Endothelial cell of umbilical vein (primary cell): ENCODE data around the gene EIF2B5. TPM values are rescaled to one million over a fixed set of nuclear protein-coding genes. Genes with fewer than 3 reads are reported as not detected.

ENCODE experiments used
- BruUV-seq: library from RNA; stranded (reverse); fragments of 400-500 nt; replicated peaks from 2 replicates; lab custom pipeline; 2021; lab: Mats Ljungman, UMichigan
- CTCF ChIA-PET: fragments of 300-600, 350-600 bp; sonication (Branson Sonifier 250); formaldehyde crosslinking; loops from one replicate; lab custom pipeline; 2021; ENCODE audit warnings: antibody characterized with exemption, inconsistent platforms; lab: Charles Lee
- POLR2A ChIA-PET: fragments of 300-600, 350-600 bp; sonication (Branson Sonifier 250); formaldehyde crosslinking; loops from one replicate; lab custom pipeline; 2021; ENCODE audit warnings: antibody characterized with exemption, inconsistent platforms; lab: Charles Lee
- DNase-seq: peaks from one replicate; pipeline ENCODE4 v3.0.0-alpha.2; 2011; ENCODE audit warnings: low read depth, low spot score
- FAIRE-seq: peaks from 2 replicates; lab custom pipeline; 2011; peaks lifted over from hg19 to GRCh38; lab: Jason Lieb, UNC
- H2AFZ ChIP-seq: 2 replicates; pipeline ENCODE4 v1.6.0; 2012; ENCODE audit warnings: low read depth, low read length, control low read depth, inconsistent platforms
- H3K27ac ChIP-seq: 2 replicates; pipeline ENCODE4 v1.5.1; 2011; ENCODE audit warnings: low read depth, mild to moderate bottlenecking, control low read depth, low read length, moderate library complexity; ENCODE audit not compliant: insufficient read depth
- H3K27me3 ChIP-seq, 2 experiments: 2 replicates each; pipeline versions ENCODE4 v1.6.0 to v1.6.1; 2011; ENCODE audit warnings: low read length in 2 of 2, mixed read lengths in 1 of 2; ENCODE audit not compliant: control insufficient read depth in 2 of 2, insufficient read depth in 2 of 2
- H3K36me3 ChIP-seq, 2 experiments: 2 replicates in 1 of 2; 3 replicates in 1 of 2; pipeline ENCODE4 v1.5.1; 2011; ENCODE audit warnings: low read length in 2 of 2, mild to moderate bottlenecking in 1 of 2, moderate library complexity in 1 of 2; ENCODE audit not compliant: control insufficient read depth in 2 of 2, insufficient read depth in 2 of 2; ENCODE audit errors: extremely low read depth in 1 of 2
- H3K4me1 ChIP-seq: 3 replicates; pipeline ENCODE4 v1.5.1; 2011; ENCODE audit warnings: mild to moderate bottlenecking, low read length; ENCODE audit not compliant: control insufficient read depth, insufficient read depth; ENCODE audit errors: extremely low read depth
- H3K4me2 ChIP-seq: 2 replicates; pipeline ENCODE4 v1.6.1; 2011; ENCODE audit warnings: low read length, control low read depth, mixed read lengths; ENCODE audit not compliant: insufficient read depth
- H3K4me3 ChIP-seq, 3 experiments: fragments of 200-600 bp in 1 of 3; sonication (generic), shearing (Covaris generic) in 1 of 3; replicated peaks in 1 of 3; 2 replicates each; pipeline ENCODE4 v1.5.1; 2011 to 2016; ENCODE audit warnings: control low read depth in 3 of 3, low read length in 3 of 3, mild to moderate bottlenecking in 2 of 3, inconsistent platforms in 1 of 3, low read depth in 1 of 3, moderate library complexity in 1 of 3; ENCODE audit not compliant: insufficient read depth in 1 of 3
- H3K79me2 ChIP-seq: 2 replicates; pipeline ENCODE4 v1.6.0; 2012; ENCODE audit warnings: low read length, inconsistent platforms; ENCODE audit not compliant: control insufficient read depth, insufficient read depth
- H3K9ac ChIP-seq: replicated peaks from 2 replicates; pipeline ENCODE3; 2011; ENCODE audit warnings: low read length, control low read depth; ENCODE audit not compliant: insufficient read depth; ENCODE audit errors: extremely low read depth
- H3K9me1 ChIP-seq: replicated peaks from 3 replicates; pipeline ENCODE4 v1.6.0; 2011; ENCODE audit warnings: mild to moderate bottlenecking, low read length; ENCODE audit not compliant: control insufficient read depth, insufficient read depth; ENCODE audit errors: extremely low read depth
- H3K9me3 ChIP-seq: replicated peaks from 2 replicates; pipeline ENCODE4 v1.5.1; 2012; ENCODE audit warnings: low read length, inconsistent platforms; ENCODE audit not compliant: control insufficient read depth, insufficient read depth
- H4K20me1 ChIP-seq: replicated peaks from 2 replicates; pipeline ENCODE3; 2011; ENCODE audit warnings: mild to moderate bottlenecking, low read length; ENCODE audit not compliant: control insufficient read depth, insufficient read depth; ENCODE audit errors: extremely low read depth
- EZH2 ChIP-seq: IDR thresholded peaks from 2 replicates; pipeline ENCODE4 v1.6.1; 2012; ENCODE audit warnings: borderline replicate concordance, low read depth, mild to moderate bottlenecking, moderate library complexity, low read length, inconsistent platforms; ENCODE audit not compliant: severe bottlenecking
- FOS ChIP-seq: IDR thresholded peaks from 2 replicates; pipeline ENCODE4 v1.6.1; 2011; ENCODE audit warnings: mild to moderate bottlenecking, low read length, moderate library complexity, borderline replicate concordance; ENCODE audit not compliant: insufficient read depth
- GATA2 ChIP-seq: IDR thresholded peaks from 2 replicates; pipeline ENCODE4 v1.7.0; 2011; ENCODE audit warnings: low read depth, mild to moderate bottlenecking, moderate library complexity, mixed read lengths, low read length; ENCODE audit not compliant: insufficient read length, insufficient read depth
- JUN ChIP-seq: IDR thresholded peaks from 2 replicates; pipeline ENCODE4 v1.6.1; 2011; ENCODE audit warnings: borderline replicate concordance, low read depth; ENCODE audit not compliant: insufficient read length, insufficient read depth
- MYC ChIP-seq: IDR thresholded peaks from one replicate; pipeline ENCODE4 v1.6.1; 2011; ENCODE audit warnings: mild to moderate bottlenecking, low read depth, low read length
- POLR2A ChIP-seq: IDR thresholded peaks from 2 replicates; pipeline ENCODE4 v1.6.1; 2012; ENCODE audit warnings: low read depth, mild to moderate bottlenecking, control low read depth, low read length
- POLR2AphosphoS5 ChIP-seq: IDR thresholded peaks from 2 replicates; pipeline ENCODE4 v1.6.1; 2012; ENCODE audit warnings: low read depth, mild to moderate bottlenecking, control low read depth, low read length, moderate library complexity; ENCODE audit not compliant: insufficient read depth
- dilution Hi-C: fragments of 300-500 bp; cut with MboI; formaldehyde crosslinking; loops from one replicate; pipeline ENCODE4 v1.15.0; 2019; ENCODE audit warnings: low sequenced_read_pairs; ENCODE audit not compliant: extremely low pct_ligation_motif_present
- intact Hi-C: fragments of 100-400 bp; cut with micrococcal nuclease; formaldehyde crosslinking; loops from one replicate; pipeline ENCODE4 v1.10.0; 2022
- polyA plus RNA-seq, 4 experiments: library from polyadenylated mRNA; depleted of rRNA in 3 of 4; stranded (reverse) in 3 of 4; unstranded in 1 of 4; fragments of >200 nt; gene quantifications; 2 replicates each; pipeline versions ENCODE4 v1.2.1 to v1.2.3, GENCODE V29; 2011 to 2012; ENCODE audit warnings: missing spikeins in 1 of 4
- total RNA-seq: library from RNA; stranded (reverse); gene quantifications from 2 replicates; pipeline ENCODE4 v1.2.3, GENCODE V29; 2021
- TF ChIP-seq, protein P1 (sequence below): IDR thresholded peaks from 2 replicates; pipeline ENCODE4 v1.6.1; 2011; ENCODE audit not compliant: insufficient read depth, insufficient read length
- TF ChIP-seq, protein P2 (sequence below), 2 donors: IDR thresholded peaks; 1 replicate in 1 of 2; 2 replicates in 1 of 2; pipeline ENCODE4 v1.5.1; 2011; ENCODE audit warnings: low read length in 2 of 2, mild to moderate bottlenecking in 2 of 2, moderate library complexity in 2 of 2, control low read depth in 1 of 2, inconsistent platforms in 1 of 2, low read depth in 1 of 2; ENCODE audit not compliant: insufficient read depth in 1 of 2; ENCODE audit errors: extremely low read depth in 1 of 2

The EIF2B5 gene
- total and polyA plus RNA-seq, 2 donors (not counting 3 experiments of a cell fraction or from before 2014, with no cell fraction given): 42.7 to 44.7 TPM

DNA sequence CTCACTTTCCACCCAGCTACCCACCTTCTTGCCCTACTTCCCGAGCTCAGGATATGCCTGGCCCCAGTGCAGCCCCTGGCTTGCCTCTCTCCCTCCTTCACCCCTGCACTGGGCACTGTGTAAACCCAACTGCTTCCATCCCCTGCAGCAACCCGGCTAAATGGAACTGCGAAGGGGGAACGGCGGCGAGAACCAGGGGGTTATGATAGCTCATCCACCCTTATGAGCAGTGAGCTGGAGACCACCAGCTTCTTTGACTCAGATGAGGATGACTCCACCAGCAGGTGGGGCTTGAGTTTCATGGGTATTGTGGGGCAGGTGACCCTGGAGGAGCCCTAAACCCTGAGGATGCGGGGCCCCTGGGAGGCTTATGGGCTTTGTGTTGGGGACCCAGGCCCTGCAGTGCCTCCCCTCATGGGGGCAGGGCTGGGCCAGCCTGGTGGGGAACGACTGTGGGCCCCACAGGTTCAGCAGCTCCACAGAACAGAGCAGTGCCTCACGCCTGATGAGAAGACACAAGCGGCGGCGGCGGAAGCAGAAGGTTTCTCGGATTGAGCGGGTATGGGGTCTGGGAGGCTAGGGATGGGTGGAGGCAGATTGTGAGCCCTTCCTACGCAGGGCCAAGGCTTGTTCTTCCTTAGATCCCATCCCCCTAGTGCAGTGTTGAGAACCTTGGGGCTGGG lies 29.6 kb downstream of the EIF2B5 start:
- Histone ChIP-seq H3K9ac (no peak overlapping the region), H3K79me2 (peaks cover 17% of the 10 kb centered on the region), H3K9me3 (no peaks in the 10 kb centered on the region), H3K4me2 (no peak overlapping the region), H4K20me1 (peaks cover 3% of the 10 kb centered on the region), H3K9me1 (no peaks in the 10 kb centered on the region), H2AFZ (no peak overlapping the region), H3K27me3 (no peaks in the 10 kb centered on the region), H3K4me3 (no peak overlapping the region), H3K27ac (no peak overlapping the region), H3K36me3 (peaks cover 8 to 51% of the 10 kb centered on the region in 2 experiments), H3K4me1 (peaks cover 13% of the 10 kb centered on the region)
- TF ChIP-seq POLR2A (no peak), JUN (no peak), GATA2 (no peak), FOS (no peak), MYC (no peak), POLR2AphosphoS5 (no peak), EZH2 (no peak)
- TF ChIP-seq, protein P1, sequence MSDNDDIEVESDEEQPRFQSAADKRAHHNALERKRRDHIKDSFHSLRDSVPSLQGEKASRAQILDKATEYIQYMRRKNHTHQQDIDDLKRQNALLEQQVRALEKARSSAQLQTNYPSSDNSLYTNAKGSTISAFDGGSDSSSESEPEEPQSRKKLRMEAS: no peak
- TF ChIP-seq, protein P2, sequence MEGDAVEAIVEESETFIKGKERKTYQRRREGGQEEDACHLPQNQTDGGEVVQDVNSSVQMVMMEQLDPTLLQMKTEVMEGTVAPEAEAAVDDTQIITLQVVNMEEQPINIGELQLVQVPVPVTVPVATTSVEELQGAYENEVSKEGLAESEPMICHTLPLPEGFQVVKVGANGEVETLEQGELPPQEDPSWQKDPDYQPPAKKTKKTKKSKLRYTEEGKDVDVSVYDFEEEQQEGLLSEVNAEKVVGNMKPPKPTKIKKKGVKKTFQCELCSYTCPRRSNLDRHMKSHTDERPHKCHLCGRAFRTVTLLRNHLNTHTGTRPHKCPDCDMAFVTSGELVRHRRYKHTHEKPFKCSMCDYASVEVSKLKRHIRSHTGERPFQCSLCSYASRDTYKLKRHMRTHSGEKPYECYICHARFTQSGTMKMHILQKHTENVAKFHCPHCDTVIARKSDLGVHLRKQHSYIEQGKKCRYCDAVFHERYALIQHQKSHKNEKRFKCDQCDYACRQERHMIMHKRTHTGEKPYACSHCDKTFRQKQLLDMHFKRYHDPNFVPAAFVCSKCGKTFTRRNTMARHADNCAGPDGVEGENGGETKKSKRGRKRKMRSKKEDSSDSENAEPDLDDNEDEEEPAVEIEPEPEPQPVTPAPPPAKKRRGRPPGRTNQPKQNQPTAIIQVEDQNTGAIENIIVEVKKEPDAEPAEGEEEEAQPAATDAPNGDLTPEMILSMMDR (IDR thresholded peaks at IDR 0.05; ENCODE audit: extremely low read depth in 1 of 2, insufficient read depth in 1 of 2, low read depth in 1 of 2, low read length in 2 of 2): no peak
- ChIA-PET CTCF (interaction anchor here (1.2 kb wide), 1 partner anchor 63 kb away, joined by 4 read pairs; no protein-coding TSS in a partner anchor), POLR2A (no interaction called here)
- intact Hi-C loops: no loop called here
- no peak for FAIRE-seq
- BruUV-seq: TSS peak; percentile 7
- dilution Hi-C loops: no loop called here
- no peak for DNase-seq
